GM18499 (cell line): ENCODE data around the gene GOLGA3.
"Not testable (repeated sequence)": the region's sequence is repeated elsewhere in the genome, so short reads cannot be mapped to it uniquely, and the experiment has no call there.

ENCODE experiments used
- ATAC-seq: cut with Tn5 transposase; IDR thresholded peaks from one replicate; pipeline ENCODE4 v1.9.1; 2021; ENCODE audit warnings: moderate number of reproducible peaks; ENCODE audit not compliant: insufficient read depth, unreplicated experiment

Gene GOLGA3

GRCh38 chr12:132848521-132848920 is 19.9 kb upstream of the GOLGA3 start:
- ATAC-seq: no peak

GRCh38 chr12:132847363-132848356 is 19.0 kb upstream of the GOLGA3 start:
- ATAC-seq: no peak

GRCh38 chr12:132844681-132845080 is 16.0 kb upstream of the GOLGA3 start:
- ATAC-seq: not testable (repeated sequence)

- ATAC-seq: no peak
Observed at GRCh38 chr12:132842449-132843045, 13.9 kb upstream of the GOLGA3 start.

- ATAC-seq: no peak
Observed at GRCh38 chr12:132841151-132841550, 12.5 kb upstream of the GOLGA3 start.

- ATAC-seq: no peak
Observed at GRCh38 chr12:132840536-132840935, 11.9 kb upstream of the GOLGA3 start.

GRCh38 chr12:132839558-132840235 is 11.0 kb upstream of the GOLGA3 start:
- ATAC-seq: no peak

GRCh38 chr12:132838410-132839080 is 9.9 kb upstream of the GOLGA3 start:
- no peak for ATAC-seq

- ATAC-seq: no peak
Observed at GRCh38 chr12:132837693-132838409, 9.2 kb upstream of the GOLGA3 start.

- no peak for ATAC-seq
Observed at GRCh38 chr12:132836795-132837331, 8.2 kb upstream of the GOLGA3 start.

GRCh38 chr12:132836230-132836629 is 7.6 kb upstream of the GOLGA3 start:
- ATAC-seq: not testable (repeated sequence)

GRCh38 chr12:132835076-132836025 is 6.7 kb upstream of the GOLGA3 start:
- no peak for ATAC-seq

- ATAC-seq: no peak
Observed at GRCh38 chr12:132834181-132834711, 5.6 kb upstream of the GOLGA3 start.

GRCh38 chr12:132833341-132833740 is 4.7 kb upstream of the GOLGA3 start:
- ATAC-seq: no peak

- ATAC-seq: no peak
Observed at GRCh38 chr12:132831771-132832170, 3.1 kb upstream of the GOLGA3 start.

GRCh38 chr12:132827763-132828703 is 636 bp downstream of the GOLGA3 start:
- peak; percentile 15 for ATAC-seq

- no peak for ATAC-seq
Observed at GRCh38 chr12:132825861-132826260, 2.8 kb downstream of the GOLGA3 start.
